GM12864 (cell line): ENCODE data around the gene THSD4.

ENCODE experiments used
- DNase-seq: peaks from one replicate; pipeline ENCODE4 v3.0.0-alpha.2; 2011; ENCODE audit warnings: low read depth
- H3K4me3 ChIP-seq: 2 replicates; pipeline ENCODE4 v1.5.1; 2011; ENCODE audit warnings: mild to moderate bottlenecking, low read depth, low read length, control low read depth
- CTCF ChIP-seq: IDR thresholded peaks from 2 replicates; pipeline ENCODE4 v1.5.1; 2011; ENCODE audit warnings: low read depth, mild to moderate bottlenecking, moderate library complexity, low read length, control low read depth, inconsistent platforms; ENCODE audit errors: missing control alignments

Gene THSD4

GRCh38 chr15:71691458-71692417 lies 576.5 kb downstream of the THSD4 start:
- DNase-seq = no peak
- no peak overlapping the region for H3K4me3 ChIP-seq
- no peak for TF ChIP-seq CTCF

- DNase-seq = no peak
- no peak overlapping the region for H3K4me3 ChIP-seq
- no peak for TF ChIP-seq CTCF
Observed at GRCh38 chr15:71697236-71697635, 582.0 kb downstream of the THSD4 start.

GRCh38 chr15:71698030-71698429 lies 582.8 kb downstream of the THSD4 start:
- no peak overlapping the region for H3K4me3 ChIP-seq
- no peak for DNase-seq
- TF ChIP-seq CTCF = no peak

GRCh38 chr15:71698742-71699141 lies 583.5 kb downstream of the THSD4 start:
- DNase-seq = no peak
- H3K4me3 ChIP-seq = no peak overlapping the region
- TF ChIP-seq CTCF = no peak

- no peak for DNase-seq
- no peak for TF ChIP-seq CTCF
- no peak overlapping the region for H3K4me3 ChIP-seq
Observed at GRCh38 chr15:71699977-71700376, 584.7 kb downstream of the THSD4 start.

GRCh38 chr15:71701808-71702207 lies 586.5 kb downstream of the THSD4 start:
- H3K4me3 ChIP-seq = no peak overlapping the region
- no peak for DNase-seq
- TF ChIP-seq CTCF = no peak

GRCh38 chr15:71702496-71702895 lies 587.2 kb downstream of the THSD4 start:
- H3K4me3 ChIP-seq = no peak overlapping the region
- DNase-seq = no peak
- no peak for TF ChIP-seq CTCF
